A549 (cell line): ENCODE data around the gene SYT13. TPM values are rescaled to one million over a fixed set of nuclear protein-coding genes. Genes with fewer than 3 reads are reported as not detected.

Source experiments
- ATAC-seq, 2 experiments: fragments of 200-7000 bp in 1 of 2; fragments of >200 bp in 1 of 2; cut with Nextera tagmentation in 1 of 2; cut with Tn5 transposase in 1 of 2; 3 replicates each; pipeline versions ENCODE4 v1.8.0 to v1.9.1; 2018 to 2020; ENCODE audit warnings: mild to moderate bottlenecking in 1 of 2, moderate library complexity in 1 of 2
- CTCF ChIA-PET: fragments of 300-600 bp; sonication (Branson Sonifier 250); formaldehyde crosslinking; extraction: SDS; loops from one replicate; lab custom pipeline; 2021; ENCODE audit warnings: antibody characterized with exemption, inconsistent platforms; lab: Yijun Ruan, JAX
- POLR2A ChIA-PET: fragments of 350-600 bp; formaldehyde crosslinking; extraction: SDS; loops from one replicate; lab custom pipeline; 2021; ENCODE audit warnings: antibody characterized with exemption, inconsistent platforms; lab: Yijun Ruan, JAX
- DNase-seq, 2 experiments: peaks; one replicate each; pipeline versions ENCODE4 v3.0.0 to v3.0.0-alpha.2; 2011 to 2016; ENCODE audit warnings: low read depth in 1 of 2, low spot score in 1 of 2
- FAIRE-seq: peaks from 2 replicates; lab custom pipeline; 2011; peaks lifted over from hg19 to GRCh38; lab: Jason Lieb, UNC
- H3K27ac ChIP-seq, 2 experiments: fragments of >200 bp; sonication (Bioruptor Twin); formaldehyde crosslinking; 3 replicates each; pipeline ENCODE4 v1.5.1; 2016 to 2017
- H3K4me1 ChIP-seq: fragments of >200 bp; sonication (Bioruptor Twin); formaldehyde crosslinking; 3 replicates; pipeline ENCODE4 v1.6.1; 2016
- H3K4me2 ChIP-seq: fragments of >200 bp; sonication (Bioruptor Twin); formaldehyde crosslinking; 3 replicates; pipeline ENCODE4 v1.6.1; 2016
- H3K4me3 ChIP-seq: fragments of >200 bp; sonication (Bioruptor Twin); formaldehyde crosslinking; 3 replicates; pipeline ENCODE4 v1.5.1; 2016
- H3K9me3 ChIP-seq: fragments of >200 bp; sonication (Bioruptor Twin); formaldehyde crosslinking; 3 replicates; pipeline ENCODE4 v1.6.1; 2016
- CBX2 ChIP-seq: fragments of 200-600 bp; sonication (generic); IDR thresholded peaks from 2 replicates; pipeline ENCODE4 v1.6.1; 2016; ENCODE audit warnings: low read depth, mild to moderate bottlenecking, borderline replicate concordance
- CHD2 ChIP-seq: fragments of 150-350 bp; IDR thresholded peaks from 2 replicates; pipeline ENCODE4 v1.6.1; 2014; ENCODE audit warnings: low read length; ENCODE audit not compliant: partially characterized antibody
- CHD4 ChIP-seq: fragments of 200-600 bp; sonication (generic); IDR thresholded peaks from 2 replicates; pipeline ENCODE4 v1.6.1; 2016; ENCODE audit warnings: antibody characterized with exemption, mild to moderate bottlenecking, borderline replicate concordance
- EHF ChIP-seq: fragments of 250-450 bp; sonication (Bioruptor Pico); IDR thresholded peaks from 2 replicates; pipeline ENCODE4 v1.5.0; 2020; ENCODE audit warnings: mild to moderate bottlenecking
- EHMT2 ChIP-seq: fragments of 200-600 bp; sonication (generic); IDR thresholded peaks from 2 replicates; pipeline ENCODE4 v1.6.1; 2016; ENCODE audit warnings: antibody characterized with exemption, low read depth, mild to moderate bottlenecking, moderate library complexity
- ESRRA ChIP-seq: fragments of 150-350 bp; IDR thresholded peaks from 2 replicates; pipeline ENCODE4 v1.6.1; 2014; ENCODE audit warnings: mild to moderate bottlenecking, low read length, borderline replicate concordance
- HDAC2 ChIP-seq: fragments of 200-600 bp; sonication (generic); IDR thresholded peaks from 2 replicates; pipeline ENCODE4 v1.6.1; 2016
- HOXA7 ChIP-seq: fragments of 250-450 bp; sonication (Bioruptor Pico); IDR thresholded peaks from 2 replicates; pipeline ENCODE4 v1.5.0; 2020; ENCODE audit warnings: mild to moderate bottlenecking, moderate library complexity
- HOXB13 ChIP-seq: fragments of 250-450 bp; sonication (Bioruptor Pico); IDR thresholded peaks from 2 replicates; pipeline ENCODE4 v1.5.0; 2020; ENCODE audit warnings: low read depth, mild to moderate bottlenecking, moderate library complexity
- HOXB5 ChIP-seq: fragments of 250-450 bp; sonication (Bioruptor Pico); IDR thresholded peaks from 2 replicates; pipeline ENCODE4 v1.5.0; 2020; ENCODE audit warnings: mild to moderate bottlenecking, moderate library complexity
- KDM1A ChIP-seq: fragments of 200-600 bp; sonication (generic); IDR thresholded peaks from 2 replicates; pipeline ENCODE4 v1.6.1; 2016; ENCODE audit warnings: low read depth, mild to moderate bottlenecking
- NPAS2 ChIP-seq: fragments of 250-450 bp; sonication (Bioruptor Pico); IDR thresholded peaks from 2 replicates; pipeline ENCODE4 v1.8.0; 2022; ENCODE audit warnings: mild to moderate bottlenecking, moderate library complexity, borderline replicate concordance
- PHF8 ChIP-seq: fragments of 200-600 bp; sonication (generic); IDR thresholded peaks from 2 replicates; pipeline ENCODE4 v1.6.1; 2016; ENCODE audit warnings: low read depth, mild to moderate bottlenecking, antibody characterized with exemption, moderate library complexity, borderline replicate concordance
- RARB ChIP-seq: fragments of 250-450 bp; sonication (Bioruptor Pico); IDR thresholded peaks from 2 replicates; pipeline ENCODE4 v1.8.0; 2021; ENCODE audit warnings: mild to moderate bottlenecking, moderate library complexity
- RCOR1 ChIP-seq: fragments of 150-350 bp; IDR thresholded peaks from 2 replicates; pipeline ENCODE4 v1.6.1; 2014; ENCODE audit warnings: antibody characterized with exemption, low read length, low read depth
- RFX5 ChIP-seq: fragments of 450-650 bp; IDR thresholded peaks from 2 replicates; pipeline ENCODE4 v1.7.1; 2014; ENCODE audit warnings: antibody characterized with exemption, mild to moderate bottlenecking, moderate library complexity
- SREBF2 ChIP-seq: fragments of 450-650 bp; IDR thresholded peaks from 2 replicates; pipeline ENCODE4 v1.6.1; 2014; ENCODE audit warnings: mild to moderate bottlenecking, moderate library complexity
- ZC3H11A ChIP-seq: fragments of 450-650 bp; IDR thresholded peaks from 2 replicates; pipeline ENCODE4 v1.6.1; 2014; ENCODE audit warnings: antibody characterized with exemption, mild to moderate bottlenecking
- ZFP36 ChIP-seq: fragments of 450-650 bp; IDR thresholded peaks from 2 replicates; pipeline ENCODE4 v1.6.1; 2014; ENCODE audit warnings: borderline replicate concordance; ENCODE audit not compliant: partially characterized antibody
- ZSCAN20 ChIP-seq: fragments of 250-450 bp; sonication (Bioruptor Pico); IDR thresholded peaks from 2 replicates; pipeline ENCODE4 v1.8.0; 2022; ENCODE audit warnings: mild to moderate bottlenecking, moderate library complexity
- WGBS: methylation state at CpG from one replicate; pipeline ENCODE4 v1.1.6; 2017; ENCODE audit errors: missing lambda C conversion rate; 5-methylcytosine and 5-hydroxymethylcytosine counted together
- polyA plus RNA-seq, 4 experiments: library from polyadenylated mRNA; depleted of rRNA in 3 of 4; stranded (reverse); fragments of >200 nt; fragmentation: RNase III in 1 of 4; extraction: RNeasy Plus Mini Kit Qiagen cat#74134 plus additional on column Dnase treatment in 1 of 4; gene quantifications; 2 replicates in 3 of 4; 3 replicates in 1 of 4; pipeline ENCODE4 v1.2.3, GENCODE V29; 2011 to 2017
- TF ChIP-seq, protein P1 (sequence below): fragments of 200-600 bp; sonication (generic); IDR thresholded peaks from 2 replicates; pipeline ENCODE4 v1.6.1; 2016; ENCODE audit warnings: antibody characterized with exemption, mild to moderate bottlenecking, moderate library complexity
- TF ChIP-seq, protein P2 (sequence below): fragments of 250-450 bp; sonication (Bioruptor Pico); IDR thresholded peaks from 2 replicates; pipeline ENCODE4 v1.5.0; 2020; ENCODE audit warnings: low read depth, mild to moderate bottlenecking, moderate library complexity
- TF ChIP-seq, protein P3 (sequence below): fragments of >200 bp; sonication (Bioruptor Twin); formaldehyde crosslinking; IDR thresholded peaks from 3 replicates; pipeline ENCODE4 v1.6.1; 2016
- TF ChIP-seq, protein P4 (sequence below): fragments of >200 bp; sonication (Bioruptor Twin); formaldehyde crosslinking; IDR thresholded peaks from 2 replicates; pipeline ENCODE4 v1.6.1; 2016
- TF ChIP-seq, protein P5 (sequence below): fragments of 250-450 bp; sonication (Bioruptor Pico); IDR thresholded peaks from 2 replicates; pipeline ENCODE4 v1.5.0; 2021; ENCODE audit warnings: mild to moderate bottlenecking, moderate library complexity, borderline replicate concordance
- TF ChIP-seq, protein P6 (sequence below): fragments of 450-650 bp; IDR thresholded peaks from 2 replicates; pipeline ENCODE4 v1.6.1; 2014; ENCODE audit warnings: antibody characterized with exemption
- TF ChIP-seq, protein P7 (sequence below): IDR thresholded peaks from 2 replicates; pipeline ENCODE4 v1.6.1; 2012; ENCODE audit warnings: low read depth, borderline replicate concordance
- TF ChIP-seq, protein P8 (sequence below): fragments of 150-350 bp; IDR thresholded peaks from 2 replicates; pipeline ENCODE4 v1.6.1; 2014; ENCODE audit warnings: low read depth, mild to moderate bottlenecking, low read length

SYT13 gene
- polyA plus RNA-seq, 2 of the 4 experiments (the other 2 are of a cell fraction), result 8.1 to 12.9 TPM

DNA sequence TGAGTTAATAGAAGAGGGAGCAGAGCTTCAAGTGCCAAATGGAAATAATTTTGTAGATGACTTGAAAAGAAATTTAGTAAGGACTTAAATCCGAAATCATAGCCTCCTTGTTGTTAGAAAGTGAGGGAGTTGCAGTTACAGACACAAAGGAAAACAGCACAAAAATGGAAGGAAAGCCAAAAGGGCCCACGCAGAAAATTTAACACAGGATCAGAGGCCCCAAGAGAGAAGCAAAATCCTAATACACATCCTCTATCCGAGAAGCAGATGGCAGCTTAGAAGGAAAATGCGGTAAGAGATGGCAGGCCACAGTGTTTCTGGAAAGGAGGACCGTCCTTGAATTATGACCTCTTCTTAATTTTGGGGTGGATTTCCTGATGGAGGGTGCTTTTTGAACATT, 48.7 kb upstream of the SYT13 start:
- CTCF ChIA-PET, result interaction anchor here (0.6 to 12.8 kb wide), 7 partner anchors 13 to 435 kb away, joined by 3 to 320 read pairs (median 5); no protein-coding TSS in a partner anchor
- 66% methylated on average over 5 of the region's 5 CpGs for WGBS

DNA sequence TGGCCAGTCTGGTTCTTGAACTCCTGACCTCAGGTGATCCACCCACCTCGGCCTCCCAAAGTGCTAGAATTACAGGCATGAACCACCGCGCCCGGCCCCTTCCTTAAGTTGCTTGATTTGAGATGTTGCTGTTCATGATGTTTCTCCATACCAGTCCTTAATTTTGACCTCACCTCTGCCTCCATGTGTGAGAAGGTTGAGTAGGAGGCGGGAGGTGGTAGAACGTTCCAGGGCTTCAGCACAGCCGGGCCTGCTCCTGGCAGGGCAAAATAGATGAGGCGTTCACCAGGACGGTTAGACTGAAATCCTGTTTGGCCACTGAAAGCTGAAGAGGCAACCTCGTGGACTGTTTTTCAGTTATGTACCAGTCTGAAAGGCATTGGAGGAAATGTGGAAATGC, 48.3 kb upstream of the SYT13 start:
- DNase-seq (no peak), ATAC-seq (no peak), FAIRE-seq (no peak)
- WGBS, result 85% methylated on average over 10 of the region's 10 CpGs
- no peaks in the 10 kb centered on the region; the same call in 2 of the 3 replicates for H3K4me1 ChIP-seq
- POLR2A ChIA-PET, result no interaction called here
- no peak overlapping the region for H3K27ac ChIP-seq
- TF ChIP-seq HOXA7 (CRISPR knock-in tag) (no peak), SREBF2 (no peak), PHF8 (no peak), NPAS2 (CRISPR knock-in tag) (no peak), HOXB5 (CRISPR knock-in tag) (no peak), CHD4 (no peak), CHD2 (no peak), CBX2 (no peak), ZC3H11A (no peak), HOXB13 (no peak), EHF (no peak)
- TF ChIP-seq, protein P1, sequence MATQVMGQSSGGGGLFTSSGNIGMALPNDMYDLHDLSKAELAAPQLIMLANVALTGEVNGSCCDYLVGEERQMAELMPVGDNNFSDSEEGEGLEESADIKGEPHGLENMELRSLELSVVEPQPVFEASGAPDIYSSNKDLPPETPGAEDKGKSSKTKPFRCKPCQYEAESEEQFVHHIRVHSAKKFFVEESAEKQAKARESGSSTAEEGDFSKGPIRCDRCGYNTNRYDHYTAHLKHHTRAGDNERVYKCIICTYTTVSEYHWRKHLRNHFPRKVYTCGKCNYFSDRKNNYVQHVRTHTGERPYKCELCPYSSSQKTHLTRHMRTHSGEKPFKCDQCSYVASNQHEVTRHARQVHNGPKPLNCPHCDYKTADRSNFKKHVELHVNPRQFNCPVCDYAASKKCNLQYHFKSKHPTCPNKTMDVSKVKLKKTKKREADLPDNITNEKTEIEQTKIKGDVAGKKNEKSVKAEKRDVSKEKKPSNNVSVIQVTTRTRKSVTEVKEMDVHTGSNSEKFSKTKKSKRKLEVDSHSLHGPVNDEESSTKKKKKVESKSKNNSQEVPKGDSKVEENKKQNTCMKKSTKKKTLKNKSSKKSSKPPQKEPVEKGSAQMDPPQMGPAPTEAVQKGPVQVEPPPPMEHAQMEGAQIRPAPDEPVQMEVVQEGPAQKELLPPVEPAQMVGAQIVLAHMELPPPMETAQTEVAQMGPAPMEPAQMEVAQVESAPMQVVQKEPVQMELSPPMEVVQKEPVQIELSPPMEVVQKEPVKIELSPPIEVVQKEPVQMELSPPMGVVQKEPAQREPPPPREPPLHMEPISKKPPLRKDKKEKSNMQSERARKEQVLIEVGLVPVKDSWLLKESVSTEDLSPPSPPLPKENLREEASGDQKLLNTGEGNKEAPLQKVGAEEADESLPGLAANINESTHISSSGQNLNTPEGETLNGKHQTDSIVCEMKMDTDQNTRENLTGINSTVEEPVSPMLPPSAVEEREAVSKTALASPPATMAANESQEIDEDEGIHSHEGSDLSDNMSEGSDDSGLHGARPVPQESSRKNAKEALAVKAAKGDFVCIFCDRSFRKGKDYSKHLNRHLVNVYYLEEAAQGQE, result no peak
- TF ChIP-seq, protein P2, sequence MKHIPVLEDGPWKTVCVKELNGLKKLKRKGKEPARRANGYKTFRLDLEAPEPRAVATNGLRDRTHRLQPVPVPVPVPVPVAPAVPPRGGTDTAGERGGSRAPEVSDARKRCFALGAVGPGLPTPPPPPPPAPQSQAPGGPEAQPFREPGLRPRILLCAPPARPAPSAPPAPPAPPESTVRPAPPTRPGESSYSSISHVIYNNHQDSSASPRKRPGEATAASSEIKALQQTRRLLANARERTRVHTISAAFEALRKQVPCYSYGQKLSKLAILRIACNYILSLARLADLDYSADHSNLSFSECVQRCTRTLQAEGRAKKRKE (CRISPR knock-in tag), result no peak
- TF ChIP-seq, protein P3, sequence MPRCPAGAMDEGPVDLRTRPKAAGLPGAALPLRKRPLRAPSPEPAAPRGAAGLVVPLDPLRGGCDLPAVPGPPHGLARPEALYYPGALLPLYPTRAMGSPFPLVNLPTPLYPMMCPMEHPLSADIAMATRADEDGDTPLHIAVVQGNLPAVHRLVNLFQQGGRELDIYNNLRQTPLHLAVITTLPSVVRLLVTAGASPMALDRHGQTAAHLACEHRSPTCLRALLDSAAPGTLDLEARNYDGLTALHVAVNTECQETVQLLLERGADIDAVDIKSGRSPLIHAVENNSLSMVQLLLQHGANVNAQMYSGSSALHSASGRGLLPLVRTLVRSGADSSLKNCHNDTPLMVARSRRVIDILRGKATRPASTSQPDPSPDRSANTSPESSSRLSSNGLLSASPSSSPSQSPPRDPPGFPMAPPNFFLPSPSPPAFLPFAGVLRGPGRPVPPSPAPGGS, result no peak
- TF ChIP-seq, protein P4, sequence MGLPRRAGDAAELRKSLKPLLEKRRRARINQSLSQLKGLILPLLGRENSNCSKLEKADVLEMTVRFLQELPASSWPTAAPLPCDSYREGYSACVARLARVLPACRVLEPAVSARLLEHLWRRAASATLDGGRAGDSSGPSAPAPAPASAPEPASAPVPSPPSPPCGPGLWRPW, result no peak
- TF ChIP-seq, protein P5, sequence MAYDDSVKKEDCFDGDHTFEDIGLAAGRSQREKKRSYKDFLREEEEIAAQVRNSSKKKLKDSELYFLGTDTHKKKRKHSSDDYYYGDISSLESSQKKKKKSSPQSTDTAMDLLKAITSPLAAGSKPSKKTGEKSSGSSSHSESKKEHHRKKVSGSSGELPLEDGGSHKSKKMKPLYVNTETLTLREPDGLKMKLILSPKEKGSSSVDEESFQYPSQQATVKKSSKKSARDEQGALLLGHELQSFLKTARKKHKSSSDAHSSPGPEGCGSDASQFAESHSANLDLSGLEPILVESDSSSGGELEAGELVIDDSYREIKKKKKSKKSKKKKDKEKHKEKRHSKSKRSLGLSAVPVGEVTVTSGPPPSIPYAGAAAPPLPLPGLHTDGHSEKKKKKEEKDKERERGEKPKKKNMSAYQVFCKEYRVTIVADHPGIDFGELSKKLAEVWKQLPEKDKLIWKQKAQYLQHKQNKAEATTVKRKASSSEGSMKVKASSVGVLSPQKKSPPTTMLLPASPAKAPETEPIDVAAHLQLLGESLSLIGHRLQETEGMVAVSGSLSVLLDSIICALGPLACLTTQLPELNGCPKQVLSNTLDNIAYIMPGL (CRISPR knock-in tag), result no peak
- CTCF ChIA-PET, result interaction anchor here (0.6 to 12.8 kb wide), 7 partner anchors 12 to 436 kb away, joined by 3 to 320 read pairs (median 5); no protein-coding TSS in a partner anchor
- H3K4me2 ChIP-seq, result no peak overlapping the region
- no peaks in the 10 kb centered on the region for H3K9me3 ChIP-seq
- no peak overlapping the region for H3K4me3 ChIP-seq

More for the DNA sequence above, 48.7 kb upstream of the SYT13 start:
- Histone ChIP-seq H3K4me3 (no peak overlapping the region), H3K9me3 (no peaks in the 10 kb centered on the region), H3K4me1 (no peaks in the 10 kb centered on the region; the same call in 2 of the 3 replicates)
- no peak for ATAC-seq
- TF ChIP-seq RARB (CRISPR knock-in tag) (no peak), HOXB5 (CRISPR knock-in tag) (no peak), ZFP36 (no peak), ZSCAN20 (CRISPR knock-in tag) (no peak), RFX5 (no peak), KDM1A (no peak), RCOR1 (no peak), HDAC2 (no peak), ESRRA (no peak), EHMT2 (no peak)
- TF ChIP-seq, protein P6, sequence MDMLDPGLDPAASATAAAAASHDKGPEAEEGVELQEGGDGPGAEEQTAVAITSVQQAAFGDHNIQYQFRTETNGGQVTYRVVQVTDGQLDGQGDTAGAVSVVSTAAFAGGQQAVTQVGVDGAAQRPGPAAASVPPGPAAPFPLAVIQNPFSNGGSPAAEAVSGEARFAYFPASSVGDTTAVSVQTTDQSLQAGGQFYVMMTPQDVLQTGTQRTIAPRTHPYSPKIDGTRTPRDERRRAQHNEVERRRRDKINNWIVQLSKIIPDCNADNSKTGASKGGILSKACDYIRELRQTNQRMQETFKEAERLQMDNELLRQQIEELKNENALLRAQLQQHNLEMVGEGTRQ, result no peak
- TF ChIP-seq, protein P7, sequence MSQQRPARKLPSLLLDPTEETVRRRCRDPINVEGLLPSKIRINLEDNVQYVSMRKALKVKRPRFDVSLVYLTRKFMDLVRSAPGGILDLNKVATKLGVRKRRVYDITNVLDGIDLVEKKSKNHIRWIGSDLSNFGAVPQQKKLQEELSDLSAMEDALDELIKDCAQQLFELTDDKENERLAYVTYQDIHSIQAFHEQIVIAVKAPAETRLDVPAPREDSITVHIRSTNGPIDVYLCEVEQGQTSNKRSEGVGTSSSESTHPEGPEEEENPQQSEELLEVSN, result no peak
- TF ChIP-seq, protein P8, sequence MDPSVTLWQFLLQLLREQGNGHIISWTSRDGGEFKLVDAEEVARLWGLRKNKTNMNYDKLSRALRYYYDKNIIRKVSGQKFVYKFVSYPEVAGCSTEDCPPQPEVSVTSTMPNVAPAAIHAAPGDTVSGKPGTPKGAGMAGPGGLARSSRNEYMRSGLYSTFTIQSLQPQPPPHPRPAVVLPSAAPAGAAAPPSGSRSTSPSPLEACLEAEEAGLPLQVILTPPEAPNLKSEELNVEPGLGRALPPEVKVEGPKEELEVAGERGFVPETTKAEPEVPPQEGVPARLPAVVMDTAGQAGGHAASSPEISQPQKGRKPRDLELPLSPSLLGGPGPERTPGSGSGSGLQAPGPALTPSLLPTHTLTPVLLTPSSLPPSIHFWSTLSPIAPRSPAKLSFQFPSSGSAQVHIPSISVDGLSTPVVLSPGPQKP, result no peak
- TF ChIP-seq, all 56 proteins: peak for 0
- DNase-seq (no peak), FAIRE-seq (no peak)
- Histone ChIP-seq H3K4me2 (no peak overlapping the region), H3K27ac (no peak overlapping the region)
- POLR2A ChIA-PET, result no interaction called here
